LNCaP clone FGC (cell line): ENCODE data around the gene ZNF205.

Experiments used
- DNase-seq: peaks from one replicate; pipeline ENCODE4 v3.0.0-alpha.2; 2011; ENCODE audit warnings: low read depth
- H3K4me3 ChIP-seq: 2 replicates; pipeline ENCODE4 v1.5.1; 2011; ENCODE audit warnings: mild to moderate bottlenecking, low read depth, low read length, control low read depth
- TF ChIP-seq, protein P1 (sequence below): IDR thresholded peaks from 2 replicates; pipeline ENCODE4 v1.5.1; 2012; ENCODE audit warnings: mild to moderate bottlenecking; ENCODE audit not compliant: control insufficient read depth, insufficient read depth; ENCODE audit errors: extremely low read depth

ZNF205 gene

GRCh38 chr16:3087243-3088235, 24.8 kb upstream of the ZNF205 start:
- TF ChIP-seq, protein P1, sequence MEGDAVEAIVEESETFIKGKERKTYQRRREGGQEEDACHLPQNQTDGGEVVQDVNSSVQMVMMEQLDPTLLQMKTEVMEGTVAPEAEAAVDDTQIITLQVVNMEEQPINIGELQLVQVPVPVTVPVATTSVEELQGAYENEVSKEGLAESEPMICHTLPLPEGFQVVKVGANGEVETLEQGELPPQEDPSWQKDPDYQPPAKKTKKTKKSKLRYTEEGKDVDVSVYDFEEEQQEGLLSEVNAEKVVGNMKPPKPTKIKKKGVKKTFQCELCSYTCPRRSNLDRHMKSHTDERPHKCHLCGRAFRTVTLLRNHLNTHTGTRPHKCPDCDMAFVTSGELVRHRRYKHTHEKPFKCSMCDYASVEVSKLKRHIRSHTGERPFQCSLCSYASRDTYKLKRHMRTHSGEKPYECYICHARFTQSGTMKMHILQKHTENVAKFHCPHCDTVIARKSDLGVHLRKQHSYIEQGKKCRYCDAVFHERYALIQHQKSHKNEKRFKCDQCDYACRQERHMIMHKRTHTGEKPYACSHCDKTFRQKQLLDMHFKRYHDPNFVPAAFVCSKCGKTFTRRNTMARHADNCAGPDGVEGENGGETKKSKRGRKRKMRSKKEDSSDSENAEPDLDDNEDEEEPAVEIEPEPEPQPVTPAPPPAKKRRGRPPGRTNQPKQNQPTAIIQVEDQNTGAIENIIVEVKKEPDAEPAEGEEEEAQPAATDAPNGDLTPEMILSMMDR, result no peak
- DNase-seq, result no peak
- H3K4me3 ChIP-seq, result no peak overlapping the region

DNA sequence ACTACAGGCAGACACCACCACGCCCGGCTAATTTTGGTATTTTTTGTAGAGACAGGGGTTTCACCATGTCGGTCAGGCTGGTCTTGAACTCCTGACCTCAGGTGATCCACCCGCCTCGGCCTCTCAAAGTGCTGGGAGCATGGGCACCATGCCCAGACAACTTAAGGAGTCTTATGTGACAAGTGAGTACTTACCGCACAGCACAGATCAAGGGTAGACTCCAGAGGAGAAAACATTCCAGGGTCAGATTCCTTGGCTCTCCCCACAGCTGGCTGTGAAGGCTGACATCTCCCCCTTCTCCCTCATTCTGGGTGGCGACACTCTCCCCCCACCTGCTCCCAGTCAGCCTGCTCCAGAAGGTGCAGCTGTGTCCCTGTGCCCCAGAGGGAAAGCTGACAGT, 23.9 kb upstream of the ZNF205 start:
- no peak overlapping the region for H3K4me3 ChIP-seq
- DNase-seq, result no peak
- TF ChIP-seq, protein P1, result no peak

DNA sequence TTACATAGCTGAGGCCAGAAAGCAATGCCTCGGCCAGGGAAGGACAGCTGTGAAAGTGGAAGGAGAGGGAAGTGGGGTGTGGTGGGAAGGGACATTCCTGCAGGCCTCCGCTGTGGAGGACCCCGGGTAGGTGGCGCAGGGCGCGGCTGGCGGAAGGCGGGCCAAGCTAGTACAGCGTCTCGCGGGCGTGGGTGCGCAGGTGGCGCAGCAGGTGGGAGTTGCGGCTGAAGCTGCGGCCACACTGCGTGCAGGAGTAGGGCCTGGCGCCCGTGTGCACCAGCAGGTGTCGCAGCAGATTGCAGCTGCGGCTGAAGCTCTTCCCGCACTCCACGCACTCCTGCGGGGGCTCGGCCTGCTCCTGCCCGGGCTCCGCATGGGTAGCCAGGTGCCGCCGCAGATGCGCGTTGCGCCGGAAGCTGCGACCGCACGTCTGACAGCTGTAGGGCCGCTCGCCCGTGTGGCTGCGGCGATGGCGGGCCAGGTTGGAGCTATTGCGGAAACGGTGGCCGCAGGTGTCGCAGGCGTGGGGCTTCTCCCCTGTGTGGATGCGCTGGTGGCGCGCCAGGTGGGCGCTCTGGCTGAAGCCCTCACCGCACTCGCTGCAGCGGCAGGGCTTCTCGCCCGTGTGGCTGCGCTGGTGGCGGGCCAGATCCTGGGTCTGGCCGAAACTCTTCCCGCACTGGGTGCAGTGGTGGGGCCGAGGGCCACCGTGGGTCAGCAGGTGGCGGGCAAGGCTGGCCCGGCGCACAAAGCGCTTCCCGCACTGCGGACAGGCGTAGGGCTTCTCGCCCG, 23.3 kb upstream of the ZNF205 start:
- TF ChIP-seq, protein P1, result no peak
- H3K4me3 ChIP-seq, result no peak overlapping the region
- DNase-seq, result no peak

DNA sequence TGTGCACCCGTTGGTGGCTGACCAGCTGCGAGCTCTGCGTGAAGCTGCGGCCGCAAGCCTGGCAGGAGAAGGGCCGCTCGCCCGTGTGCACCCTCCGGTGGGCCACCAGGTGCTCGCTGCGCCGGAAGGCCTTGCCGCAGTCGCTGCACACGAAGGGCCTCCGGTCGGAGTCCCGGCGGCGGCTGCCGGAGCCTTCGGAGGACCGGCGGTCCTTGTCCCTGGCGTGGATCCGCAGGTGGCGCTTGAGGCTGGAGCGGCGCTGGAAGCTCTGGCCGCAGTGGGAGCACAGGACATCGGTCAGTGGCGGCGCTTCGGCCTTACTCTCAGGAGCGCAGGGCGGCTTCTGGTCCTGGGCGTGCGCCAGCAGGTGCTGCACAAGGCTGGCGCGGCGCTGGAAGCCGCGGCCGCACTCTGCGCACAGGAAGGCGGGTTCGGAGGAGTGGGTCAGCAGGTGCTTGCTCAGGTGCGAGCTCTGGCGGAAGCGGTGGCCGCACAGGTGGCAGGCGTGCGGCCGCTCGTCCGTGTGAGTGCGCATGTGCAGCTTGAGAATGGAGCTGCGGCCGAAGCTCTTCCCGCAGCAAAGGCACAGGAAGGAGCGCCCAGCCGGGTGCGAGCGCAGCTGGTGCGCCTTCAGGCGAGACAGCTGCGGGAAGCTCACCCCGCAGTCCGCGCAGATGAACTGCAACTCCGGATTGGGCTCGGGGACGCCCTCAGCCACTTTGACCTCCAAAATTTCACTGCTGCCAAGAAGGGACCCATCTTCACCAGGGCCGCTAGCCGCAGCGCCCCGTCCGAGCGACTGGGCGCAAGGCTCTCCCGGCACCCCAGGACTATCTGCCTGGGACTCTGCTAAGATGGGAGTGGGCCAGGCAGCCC, 22.4 kb upstream of the ZNF205 start:
- DNase-seq, result no peak
- no peak overlapping the region for H3K4me3 ChIP-seq

DNA sequence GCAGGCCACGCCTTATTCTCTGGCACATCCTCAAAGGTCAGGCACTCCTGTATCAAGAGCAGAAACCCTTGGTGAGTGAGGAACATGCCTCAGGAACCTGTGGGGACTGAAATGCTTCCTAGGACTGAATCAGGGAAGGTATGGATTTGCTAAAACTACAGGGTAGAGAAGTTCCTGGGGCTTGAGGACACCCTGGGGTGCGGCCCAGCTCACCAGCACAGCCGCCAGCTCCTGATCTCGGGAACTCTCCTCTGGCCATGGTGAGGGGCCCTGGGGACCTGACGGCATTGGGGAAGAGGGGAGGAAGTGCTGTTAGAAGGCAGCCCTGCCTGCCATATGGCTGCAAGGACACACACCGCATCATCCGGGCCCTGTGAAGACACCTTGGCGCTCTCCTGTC, 20.8 kb upstream of the ZNF205 start:
- DNase-seq, result no peak
- TF ChIP-seq, protein P1, result no peak
- H3K4me3 ChIP-seq, result no peak overlapping the region

More for the DNA sequence above, 22.4 kb upstream of the ZNF205 start:
- TF ChIP-seq, protein P1, result no peak

DNA sequence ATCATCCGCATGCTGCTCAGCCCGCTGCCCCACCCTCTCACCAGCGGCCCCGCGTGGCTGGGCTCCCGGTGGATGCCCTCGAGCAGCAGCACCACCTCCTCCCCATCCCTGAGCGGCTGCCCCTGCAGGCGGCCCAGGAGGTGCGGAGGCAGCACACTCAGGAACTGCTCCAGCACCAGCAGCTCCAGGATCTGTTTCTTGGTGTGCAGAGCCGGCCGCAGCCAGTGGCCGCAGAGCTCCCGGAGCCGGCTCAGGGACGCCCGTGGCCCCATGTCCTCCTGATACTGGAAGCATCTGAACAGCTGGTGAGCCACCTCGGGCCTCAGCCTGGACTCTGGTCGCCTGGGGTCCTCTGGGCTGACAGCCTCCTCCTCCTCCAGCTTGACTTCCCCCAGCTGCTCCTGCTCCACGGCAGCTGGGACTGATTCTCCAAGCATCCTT, 19.9 kb upstream of the ZNF205 start:
- TF ChIP-seq, protein P1, result no peak
- no peak overlapping the region for H3K4me3 ChIP-seq
- no peak for DNase-seq
